KMS-11 (cell line): ENCODE measurements around the gene SLC39A6.
"Not testable (repeated sequence)": the region's sequence is repeated elsewhere in the genome, so short reads cannot be mapped to it uniquely, and the experiment has no call there.

Experiments
- H2AFZ ChIP-seq: fragments of 200-600 bp; sonication (generic); 2 replicates; pipeline ENCODE4 v1.6.1; 2016; ENCODE audit warnings: antibody characterized with exemption, mixed run types, low read depth
- H3K27ac ChIP-seq: fragments of 200-600 bp; sonication (generic); 2 replicates; pipeline ENCODE4 v1.6.1; 2016; ENCODE audit warnings: mild to moderate bottlenecking, mixed run types
- H3K27me3 ChIP-seq: fragments of 200-600 bp; sonication (generic); 2 replicates; pipeline ENCODE4 v1.6.1; 2017; ENCODE audit warnings: mild to moderate bottlenecking, low read depth, mixed run types, moderate library complexity; ENCODE audit not compliant: insufficient read depth
- H3K36me3 ChIP-seq: fragments of 200-600 bp; sonication (generic); 2 replicates; pipeline ENCODE4 v1.6.1; 2017; ENCODE audit warnings: mild to moderate bottlenecking, mixed run types; ENCODE audit not compliant: insufficient read depth
- H3K4me1 ChIP-seq: fragments of 200-600 bp; sonication (generic); 2 replicates; pipeline ENCODE4 v1.6.1; 2016; ENCODE audit warnings: mild to moderate bottlenecking, low read depth, mixed run types; ENCODE audit not compliant: poor library complexity, severe bottlenecking
- H3K4me2 ChIP-seq: fragments of 200-600 bp; sonication (generic); 2 replicates; pipeline ENCODE4 v1.7.0; 2016; ENCODE audit warnings: mild to moderate bottlenecking, mixed run types
- H3K4me3 ChIP-seq: fragments of 200-600 bp; sonication (generic); IDR thresholded peaks from 2 replicates; pipeline ENCODE4 v1.6.1; 2017; ENCODE audit warnings: low read depth, low read length, mixed read lengths; ENCODE audit not compliant: insufficient read depth
- H3K79me2 ChIP-seq: fragments of 200-600 bp; sonication (generic); 2 replicates; pipeline ENCODE4 v1.6.1; 2016; ENCODE audit warnings: low read depth, mixed run types; ENCODE audit not compliant: insufficient read depth
- H3K9ac ChIP-seq: fragments of 200-600 bp; sonication (generic); 2 replicates; pipeline ENCODE4 v1.6.1; 2016; ENCODE audit warnings: mild to moderate bottlenecking, mixed run types
- H4K20me1 ChIP-seq: fragments of 200-600 bp; sonication (generic); 2 replicates; pipeline ENCODE4 v1.6.1; 2016; ENCODE audit warnings: mild to moderate bottlenecking, mixed run types; ENCODE audit not compliant: insufficient read depth
- TF ChIP-seq, protein P1 (sequence below): fragments of 200-600 bp; sonication (generic); conservative IDR thresholded peaks from 2 replicates; pipeline ENCODE4 v1.6.1; 2017; ENCODE audit warnings: low read depth, mild to moderate bottlenecking, antibody characterized with exemption, low read length, moderate library complexity, mixed read lengths

The SLC39A6 gene

DNA sequence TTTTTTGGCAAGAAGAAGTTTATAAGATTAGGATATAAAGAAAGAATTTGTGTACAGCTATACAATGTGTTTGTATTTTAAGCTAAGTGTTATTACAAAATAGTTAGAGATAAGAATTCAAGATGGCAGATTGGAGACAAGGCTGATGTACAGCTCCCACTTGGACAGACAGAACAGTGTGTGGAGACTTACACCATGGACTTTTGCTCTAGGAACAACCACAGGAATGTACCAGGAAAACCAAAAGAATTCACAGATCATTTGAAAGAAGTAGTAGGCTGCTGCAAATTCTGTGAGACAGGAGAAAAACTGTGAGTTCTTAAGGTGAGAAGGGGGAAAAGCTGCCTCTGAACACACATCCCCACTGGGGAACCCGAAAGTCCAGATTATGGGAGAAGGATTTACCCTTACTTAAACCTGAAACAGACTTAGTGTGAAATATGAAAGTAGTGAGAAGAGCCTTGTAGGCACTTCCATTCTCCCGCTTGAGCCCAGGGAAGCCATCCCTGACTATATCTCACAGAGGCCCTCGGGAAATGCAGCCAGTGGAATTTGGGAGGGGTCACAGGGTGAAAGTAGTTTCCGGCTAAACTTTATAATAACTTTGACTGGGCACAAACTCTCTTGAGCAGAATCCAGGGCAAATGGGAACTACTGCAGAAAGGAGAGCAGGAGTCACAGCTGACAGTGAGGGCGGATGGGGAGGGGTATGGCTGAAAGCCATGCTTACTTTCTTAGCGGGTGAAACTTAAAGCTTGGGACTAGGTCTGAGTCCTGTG lies 50.2 kb downstream of the SLC39A6 start:
- TF ChIP-seq, protein P1, sequence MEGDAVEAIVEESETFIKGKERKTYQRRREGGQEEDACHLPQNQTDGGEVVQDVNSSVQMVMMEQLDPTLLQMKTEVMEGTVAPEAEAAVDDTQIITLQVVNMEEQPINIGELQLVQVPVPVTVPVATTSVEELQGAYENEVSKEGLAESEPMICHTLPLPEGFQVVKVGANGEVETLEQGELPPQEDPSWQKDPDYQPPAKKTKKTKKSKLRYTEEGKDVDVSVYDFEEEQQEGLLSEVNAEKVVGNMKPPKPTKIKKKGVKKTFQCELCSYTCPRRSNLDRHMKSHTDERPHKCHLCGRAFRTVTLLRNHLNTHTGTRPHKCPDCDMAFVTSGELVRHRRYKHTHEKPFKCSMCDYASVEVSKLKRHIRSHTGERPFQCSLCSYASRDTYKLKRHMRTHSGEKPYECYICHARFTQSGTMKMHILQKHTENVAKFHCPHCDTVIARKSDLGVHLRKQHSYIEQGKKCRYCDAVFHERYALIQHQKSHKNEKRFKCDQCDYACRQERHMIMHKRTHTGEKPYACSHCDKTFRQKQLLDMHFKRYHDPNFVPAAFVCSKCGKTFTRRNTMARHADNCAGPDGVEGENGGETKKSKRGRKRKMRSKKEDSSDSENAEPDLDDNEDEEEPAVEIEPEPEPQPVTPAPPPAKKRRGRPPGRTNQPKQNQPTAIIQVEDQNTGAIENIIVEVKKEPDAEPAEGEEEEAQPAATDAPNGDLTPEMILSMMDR = no peak
- Histone ChIP-seq H3K4me1 (no peaks in the 10 kb centered on the region), H3K79me2 (no peaks in the 10 kb centered on the region), H3K4me3 (no peak overlapping the region), H3K27me3 (no peaks in the 10 kb centered on the region), H3K9ac (no peak overlapping the region), H3K36me3 (no peaks in the 10 kb centered on the region), H4K20me1 (no peaks in the 10 kb centered on the region), H3K4me2 (no peak overlapping the region), H2AFZ (no peak overlapping the region), H3K27ac (no peak overlapping the region)

DNA sequence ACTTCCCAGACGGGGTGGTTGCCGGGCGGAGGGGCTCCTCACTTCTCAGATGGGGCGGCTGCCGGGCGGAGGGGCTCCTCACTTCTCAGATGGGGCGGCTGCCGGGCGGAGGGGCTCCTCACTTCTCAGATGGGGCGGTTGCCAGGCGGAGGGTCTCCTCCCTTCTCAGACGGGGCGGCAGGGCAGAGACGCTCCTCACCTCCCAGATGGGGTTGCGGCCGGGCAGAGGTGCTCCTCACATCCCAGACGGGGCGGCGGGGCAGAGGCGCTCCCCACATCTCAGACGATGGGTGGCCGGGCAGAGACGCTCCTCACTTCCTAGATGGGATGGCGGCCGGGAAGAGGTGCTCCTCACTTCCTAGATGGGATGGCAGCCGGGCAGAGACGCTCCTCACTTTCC lies 51.4 kb downstream of the SLC39A6 start:
- not testable (repeated sequence) for H3K79me2 ChIP-seq, H4K20me1 ChIP-seq, H3K27me3 ChIP-seq, H3K9ac ChIP-seq, H3K4me1 ChIP-seq, H2AFZ ChIP-seq, H3K4me2 ChIP-seq, H3K4me3 ChIP-seq, H3K27ac ChIP-seq, H3K36me3 ChIP-seq

DNA sequence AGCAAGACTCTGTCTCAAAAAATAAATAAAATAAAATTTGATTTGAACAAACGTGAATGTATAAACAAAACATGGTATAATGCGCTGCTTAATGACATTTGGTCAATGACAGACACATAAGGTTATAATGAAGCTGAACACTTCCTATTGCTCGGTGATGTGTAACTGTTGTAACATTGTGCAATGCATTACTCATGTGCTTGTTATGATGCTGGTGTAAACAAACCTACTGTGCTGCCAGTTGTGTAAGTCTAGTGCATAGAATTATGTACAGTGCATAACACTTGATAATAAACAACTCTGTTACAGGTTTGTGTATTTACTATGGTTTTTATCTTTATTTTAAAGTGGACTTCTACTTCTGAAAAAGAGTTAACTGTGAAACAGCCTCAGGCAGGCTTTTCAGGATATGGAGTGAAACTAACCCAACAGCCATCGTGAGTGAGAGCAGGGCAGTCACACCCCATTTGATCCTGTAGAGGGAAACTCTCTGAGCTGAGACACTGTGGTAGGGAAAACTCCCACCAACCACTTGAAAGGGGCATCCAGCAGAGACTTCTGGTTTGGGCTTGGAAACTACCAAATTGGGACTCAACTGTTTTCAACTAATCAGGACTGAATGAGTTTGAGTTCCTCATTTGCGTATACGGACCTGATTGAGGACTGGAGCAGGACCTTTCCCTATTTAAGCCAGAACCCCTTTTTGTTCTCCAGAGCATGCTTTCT lies 53.1 kb downstream of the SLC39A6 start:
- Histone ChIP-seq H3K27ac (no peak overlapping the region), H2AFZ (no peak overlapping the region), H3K4me3 (no peak overlapping the region), H3K4me2 (no peak overlapping the region), H3K36me3 (no peaks in the 10 kb centered on the region), H3K9ac (no peak overlapping the region), H3K79me2 (no peaks in the 10 kb centered on the region), H4K20me1 (no peaks in the 10 kb centered on the region), H3K4me1 (no peaks in the 10 kb centered on the region), H3K27me3 (no peaks in the 10 kb centered on the region)
- TF ChIP-seq, protein P1 = no peak

DNA sequence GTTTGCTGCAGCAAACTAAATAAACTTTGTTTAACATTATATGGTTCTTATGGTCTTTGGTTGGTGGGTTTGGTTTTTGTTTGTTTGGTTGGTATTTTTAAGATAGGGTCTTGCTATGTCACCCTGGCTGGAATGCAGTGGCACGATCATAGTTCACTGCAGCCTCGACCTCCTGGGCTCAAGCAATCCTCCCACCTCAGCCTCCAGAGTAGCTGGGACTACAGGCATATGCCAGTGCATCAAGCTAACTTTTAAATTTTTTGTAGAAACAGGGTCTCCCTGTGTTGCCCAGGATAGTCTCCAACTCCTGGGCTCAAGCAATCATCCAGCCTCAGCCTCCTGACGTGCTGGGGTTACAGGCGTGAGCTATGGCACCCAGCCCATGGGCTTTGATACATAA lies 54.7 kb downstream of the SLC39A6 start:
- no peaks in the 10 kb centered on the region for H3K27me3 ChIP-seq
- no peaks in the 10 kb centered on the region for H3K79me2 ChIP-seq
- H3K4me2 ChIP-seq = no peak overlapping the region
- H3K4me1 ChIP-seq = no peaks in the 10 kb centered on the region
- TF ChIP-seq, protein P1 = no peak
- no peaks in the 10 kb centered on the region for H3K36me3 ChIP-seq
- H3K27ac ChIP-seq = no peak overlapping the region
- H4K20me1 ChIP-seq = no peaks in the 10 kb centered on the region
- H3K4me3 ChIP-seq = no peak overlapping the region
- no peak overlapping the region for H2AFZ ChIP-seq
- H3K9ac ChIP-seq = no peak overlapping the region

DNA sequence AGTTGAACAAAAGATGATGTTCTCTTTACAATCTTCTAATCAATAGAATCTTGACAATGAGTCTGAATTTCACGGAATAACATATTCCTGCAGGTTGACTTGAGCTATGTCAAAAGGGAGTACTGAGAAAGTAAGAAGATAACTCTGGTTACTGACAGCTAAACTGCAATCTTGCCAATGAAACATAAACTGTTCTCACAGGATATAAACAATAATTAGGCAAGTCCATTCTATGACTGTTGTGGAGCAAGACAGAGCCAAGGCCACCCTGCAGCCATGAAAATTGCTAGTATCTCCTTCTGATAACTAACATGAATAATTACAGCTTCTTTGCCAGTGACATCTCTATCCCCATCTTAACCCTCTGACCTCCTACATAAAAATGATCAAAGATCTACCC lies 55.5 kb downstream of the SLC39A6 start:
- Histone ChIP-seq H4K20me1 (no peaks in the 10 kb centered on the region), H3K27ac (no peak overlapping the region), H3K79me2 (no peaks in the 10 kb centered on the region), H3K4me1 (no peaks in the 10 kb centered on the region), H2AFZ (no peak overlapping the region), H3K4me3 (no peak overlapping the region), H3K27me3 (no peaks in the 10 kb centered on the region), H3K4me2 (no peak overlapping the region), H3K9ac (no peak overlapping the region), H3K36me3 (no peaks in the 10 kb centered on the region)
- TF ChIP-seq, protein P1 = no peak

DNA sequence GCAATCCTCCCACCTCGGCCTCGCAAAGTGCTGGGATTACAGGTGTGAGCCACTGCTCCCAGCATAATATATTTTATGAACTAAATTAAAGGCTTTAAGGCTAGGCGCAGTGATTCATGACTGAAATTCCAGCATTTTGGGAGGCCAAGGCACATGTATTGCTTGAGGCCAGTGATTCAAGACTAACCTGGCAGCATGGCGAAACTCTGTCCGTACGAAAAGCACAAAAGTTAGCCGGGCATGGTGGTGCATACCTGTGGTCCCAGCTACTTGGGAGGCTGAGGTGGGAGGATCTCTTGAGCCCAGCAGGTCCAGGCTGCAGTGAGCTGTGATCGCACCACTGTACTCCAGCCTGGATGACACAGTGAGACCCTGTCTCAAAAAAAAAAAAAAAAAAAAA lies 56.7 kb downstream of the SLC39A6 start:
- H2AFZ ChIP-seq, H3K4me2 ChIP-seq, H3K4me3 ChIP-seq, H3K27me3 ChIP-seq, H3K27ac ChIP-seq, H4K20me1 ChIP-seq, H3K9ac ChIP-seq, H3K36me3 ChIP-seq, H3K79me2 ChIP-seq, H3K4me1 ChIP-seq: not testable (repeated sequence)
